ENCODE results near the gene HSP90AB1.

HSP90AB1 gene

DNA sequence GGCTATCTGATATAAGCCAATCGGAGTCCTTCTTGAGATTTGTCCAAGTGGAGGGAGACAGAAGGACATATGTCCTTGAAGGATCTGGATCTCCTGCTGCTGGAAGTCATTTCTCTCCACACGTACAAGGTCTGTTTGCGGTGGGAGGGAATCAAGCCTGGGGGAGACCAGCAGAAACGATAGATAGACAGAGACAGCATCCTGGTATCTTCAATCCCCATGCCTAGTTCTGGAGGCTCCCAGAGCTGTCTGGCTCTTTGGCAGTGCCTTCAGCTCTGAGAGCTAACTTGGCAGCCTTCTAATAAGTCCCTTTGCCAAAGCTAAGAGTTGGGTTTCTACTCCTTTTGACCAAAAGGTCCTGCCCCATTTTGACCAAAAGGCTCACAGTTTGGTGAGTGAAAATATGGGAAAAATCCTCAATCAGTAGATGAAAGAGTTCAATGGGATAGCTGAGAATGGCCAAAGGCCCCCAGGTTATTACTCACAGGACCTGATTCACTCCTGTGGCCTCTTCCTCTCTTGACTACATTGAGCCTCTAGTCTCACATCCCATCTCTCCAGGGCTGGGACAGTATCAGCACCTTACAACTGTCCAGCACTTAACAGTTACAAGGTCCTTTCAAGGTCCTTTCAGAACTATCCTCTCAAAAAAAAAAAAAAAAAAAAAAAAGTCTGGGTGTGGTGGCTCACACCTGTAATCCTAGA, 45.9 kb downstream of the HSP90AB1 start:
- no peak for DNase-seq

DNA sequence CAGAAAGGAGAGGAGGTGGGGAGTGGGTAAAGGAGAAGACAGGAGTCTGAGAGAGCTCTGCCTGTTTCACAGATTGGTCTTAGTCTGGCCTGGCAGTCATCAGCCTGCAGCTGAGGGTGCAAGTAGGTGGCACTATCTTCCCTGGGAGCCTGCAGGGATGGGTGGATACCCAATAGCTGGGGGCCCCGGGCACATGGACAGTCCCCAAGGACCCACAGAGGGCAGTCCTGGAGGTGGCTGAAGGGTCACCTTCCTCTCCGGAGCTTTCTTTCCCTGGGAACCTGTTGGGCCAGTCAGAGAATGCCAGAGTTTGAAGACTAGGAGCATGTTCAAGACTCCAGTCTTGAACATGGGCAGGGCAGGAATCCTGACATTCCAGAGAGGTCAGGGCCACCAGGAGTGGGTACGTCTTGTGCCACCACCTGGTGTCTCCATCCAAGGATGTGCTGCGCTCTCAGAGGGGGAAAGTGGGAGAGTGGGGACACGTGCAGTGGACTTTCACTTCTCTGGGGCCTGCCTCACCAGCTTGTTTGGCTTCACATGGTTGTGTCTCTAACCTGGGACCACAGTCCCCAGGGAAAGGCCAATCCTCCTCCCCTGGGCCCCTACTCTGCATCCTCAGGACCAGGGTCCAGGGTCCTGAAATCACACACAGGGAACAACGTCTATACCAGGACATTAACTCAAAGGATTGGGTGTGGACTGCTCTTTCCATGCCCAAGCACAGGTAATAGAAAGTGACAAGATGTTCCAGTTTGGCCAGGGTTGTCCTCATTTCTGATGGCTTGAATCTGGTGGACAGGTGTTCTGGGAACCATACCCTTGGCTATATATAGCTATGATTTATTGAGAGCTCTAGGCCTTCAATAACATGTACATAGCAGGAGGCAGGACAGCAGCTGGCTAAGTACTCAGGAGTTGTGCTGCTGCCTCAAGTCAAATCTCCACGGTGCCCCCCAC, 48.2 kb downstream of the HSP90AB1 start:
- DNase-seq, result no peak

DNA sequence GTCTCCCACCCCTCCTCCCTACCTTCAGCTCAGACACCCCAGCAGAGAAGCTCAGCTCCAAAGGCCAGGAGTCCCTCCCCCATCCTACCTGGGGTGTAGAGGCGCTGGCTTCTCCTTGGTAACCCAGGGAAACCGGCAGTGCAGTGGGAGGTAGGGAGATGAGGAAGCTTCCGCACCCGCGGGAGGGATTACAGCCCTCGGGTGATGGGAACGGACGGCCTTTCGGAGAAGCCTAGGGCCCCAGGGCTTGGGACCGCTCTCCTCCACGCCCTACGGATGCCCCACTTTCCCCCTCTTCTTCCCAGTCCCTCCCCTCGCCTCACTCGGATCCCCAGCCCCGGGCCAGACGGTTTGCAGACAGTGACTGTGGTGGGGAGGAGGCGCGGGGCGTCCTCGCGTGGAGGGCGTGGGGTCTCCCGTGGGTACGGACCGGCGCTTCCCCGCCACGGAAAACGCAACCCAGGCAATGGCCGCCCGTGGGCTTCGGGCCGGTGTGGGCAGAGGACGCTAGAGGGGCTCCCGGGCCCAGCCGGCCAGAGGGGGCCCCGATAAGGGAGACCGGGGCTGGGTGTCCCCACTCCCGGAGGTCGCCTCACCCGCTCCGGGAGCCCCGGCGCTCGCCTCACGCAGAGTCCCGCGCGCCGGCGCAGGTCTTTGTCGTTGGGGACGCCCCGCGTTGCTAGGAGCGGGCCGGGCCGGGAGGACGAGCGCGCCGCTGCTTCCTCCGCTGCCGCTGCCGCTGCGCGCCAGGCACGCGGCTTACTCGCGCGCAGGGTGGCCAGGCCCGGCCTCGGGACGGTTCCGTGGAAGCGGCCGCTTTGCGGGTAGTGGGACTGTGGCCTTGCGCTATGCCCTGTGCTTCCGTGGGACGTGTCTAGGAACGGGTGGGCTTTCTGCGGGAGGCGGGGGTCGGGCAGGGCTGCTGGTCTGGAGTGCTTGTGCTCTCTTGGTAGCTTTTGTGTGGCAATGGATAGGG, 50.5 kb downstream of the HSP90AB1 start:
- DNase-seq, result peak in 1 of 2 experiments; percentile 4

DNA sequence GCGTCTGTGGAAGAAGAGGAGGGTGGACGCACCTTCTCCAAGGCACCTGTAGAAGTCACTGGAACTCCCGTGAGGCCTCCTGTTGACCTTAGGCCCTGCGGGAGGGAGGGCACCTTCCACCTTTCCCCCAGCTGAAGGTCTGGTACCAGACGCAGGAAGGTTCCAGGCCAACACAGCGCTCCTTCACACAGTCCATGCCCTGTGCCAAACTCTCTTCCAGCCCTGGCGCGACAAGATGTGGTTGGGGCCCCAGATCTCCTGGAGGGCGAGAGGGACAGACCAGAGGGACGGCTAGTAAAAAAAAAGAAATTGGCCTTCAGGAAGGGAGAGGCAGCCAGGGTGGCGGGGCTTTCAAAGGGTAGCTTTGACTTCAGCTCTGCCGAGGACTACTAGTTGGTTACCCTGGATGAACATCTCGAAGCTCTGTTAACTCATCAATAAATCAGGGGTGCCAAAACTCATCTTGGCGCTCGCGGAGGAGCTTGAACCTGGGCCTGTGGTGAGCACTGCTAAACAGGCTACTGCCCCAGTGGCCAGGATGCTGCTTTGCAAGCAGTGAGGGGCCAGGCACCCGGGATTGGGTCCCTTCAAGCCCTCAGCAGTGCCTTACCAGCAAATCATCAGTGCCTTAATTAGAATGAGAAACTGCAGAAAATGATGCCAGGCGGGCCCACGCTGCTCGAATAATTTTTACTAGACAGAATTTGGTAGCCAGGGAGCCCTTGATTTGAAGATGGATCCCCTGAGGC, 51.3 kb downstream of the HSP90AB1 start:
- DNase-seq, result no peak

DNA sequence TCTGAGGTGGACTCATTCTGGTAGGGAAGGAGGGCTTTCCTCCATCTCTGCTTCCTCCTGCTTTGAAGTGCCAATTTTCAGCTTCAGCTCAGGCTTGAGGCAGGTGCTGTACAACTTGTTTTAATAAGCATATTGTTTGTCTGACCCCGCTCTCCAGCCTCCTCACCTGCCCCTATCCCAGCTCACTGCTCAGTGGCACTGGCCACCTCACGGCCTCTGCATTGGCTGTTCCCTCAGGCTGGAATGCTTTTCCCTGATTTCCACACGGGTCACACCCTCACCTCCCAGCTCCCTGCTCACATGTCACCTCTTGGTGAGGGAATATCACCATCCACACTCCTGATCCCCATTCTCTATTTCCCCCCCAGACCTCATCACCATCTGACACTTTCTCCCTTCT, 52.0 kb downstream of the HSP90AB1 start:
- DNase-seq, result no peak

DNA sequence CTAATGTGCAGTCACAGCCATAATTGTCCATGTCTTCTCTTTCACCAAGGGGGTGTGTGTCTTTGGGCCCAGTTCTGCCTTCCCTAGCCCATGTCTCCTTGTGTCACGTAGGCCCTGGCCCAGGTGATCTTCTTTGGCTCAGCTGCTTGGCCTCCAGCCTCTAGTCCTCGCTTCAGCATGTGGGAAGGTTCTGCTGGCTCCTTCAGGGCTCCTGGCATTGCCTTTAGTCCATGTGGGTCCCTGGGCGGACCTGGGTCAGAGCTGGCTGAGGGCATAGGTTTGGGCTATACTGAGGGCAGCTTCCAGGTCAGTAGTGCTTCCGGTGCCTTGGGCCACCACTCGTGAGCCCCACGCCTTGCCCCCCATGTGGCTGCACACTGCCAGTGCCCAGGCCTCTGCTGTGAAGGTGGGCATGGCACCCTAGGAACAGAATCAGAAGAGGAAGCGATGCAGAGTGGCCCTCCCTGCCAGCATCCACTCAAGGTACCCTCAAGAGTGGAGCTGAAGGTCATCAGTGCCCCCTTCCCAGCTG, 53.5 kb downstream of the HSP90AB1 start:
- no peak for DNase-seq

DNA sequence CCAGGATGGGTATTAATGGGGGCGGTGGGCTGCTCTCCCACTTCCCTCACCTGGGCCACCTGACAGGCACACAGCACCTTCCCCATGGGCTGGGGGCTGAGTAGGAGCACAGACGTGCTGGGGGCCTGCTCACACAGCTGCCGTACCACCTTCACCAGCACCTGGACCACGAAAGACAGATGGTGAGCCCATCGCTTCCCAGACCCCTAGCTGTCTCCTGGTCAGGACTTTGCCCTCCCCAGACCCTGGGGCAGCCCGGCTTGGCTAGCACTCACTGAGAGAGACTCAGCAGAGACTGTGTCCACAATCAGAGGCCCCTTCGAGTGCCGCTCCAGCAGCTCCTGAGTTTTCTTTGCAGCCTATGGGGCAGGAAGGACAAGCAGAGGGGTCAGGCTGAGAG, 54.2 kb downstream of the HSP90AB1 start:
- DNase-seq, result no peak

DNA sequence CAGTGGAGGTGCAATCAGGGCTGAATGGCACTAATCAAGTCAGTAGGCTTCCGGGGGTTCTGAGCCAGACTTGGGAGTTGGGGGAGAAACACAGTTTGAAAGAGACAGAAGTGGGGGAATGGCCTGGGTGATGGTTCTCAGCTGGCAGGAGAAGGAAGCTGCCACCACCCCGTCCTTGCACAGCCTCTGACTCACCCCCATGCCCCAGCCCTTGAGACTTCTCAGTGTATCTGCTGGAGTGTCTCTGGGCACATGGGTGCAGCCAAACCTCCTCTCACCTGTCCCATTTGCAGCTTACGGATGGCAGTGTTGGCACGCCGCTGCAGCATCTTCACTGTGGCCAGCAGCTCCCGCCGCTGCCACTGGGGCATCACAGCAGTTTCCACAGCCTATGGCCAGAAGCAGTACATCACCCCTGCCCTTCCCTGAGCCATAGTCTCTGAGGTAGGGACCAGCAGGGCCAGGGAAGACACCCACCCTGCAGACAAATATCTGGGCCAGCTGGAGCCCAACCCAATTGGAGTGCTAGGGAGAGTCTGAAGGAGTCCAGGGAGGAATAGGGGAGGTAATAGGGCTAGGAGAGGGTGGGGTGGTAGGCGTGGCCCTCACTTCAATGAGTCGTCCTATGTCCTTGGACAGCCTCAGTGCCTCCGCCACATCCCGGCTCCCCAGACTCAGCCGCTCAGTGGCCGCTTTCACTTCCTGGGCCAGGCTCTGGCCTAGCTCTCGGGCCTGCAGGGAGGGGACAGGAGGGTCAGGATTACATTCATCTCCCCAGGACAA, 55.1 kb downstream of the HSP90AB1 start:
- DNase-seq, result no peak

DNA sequence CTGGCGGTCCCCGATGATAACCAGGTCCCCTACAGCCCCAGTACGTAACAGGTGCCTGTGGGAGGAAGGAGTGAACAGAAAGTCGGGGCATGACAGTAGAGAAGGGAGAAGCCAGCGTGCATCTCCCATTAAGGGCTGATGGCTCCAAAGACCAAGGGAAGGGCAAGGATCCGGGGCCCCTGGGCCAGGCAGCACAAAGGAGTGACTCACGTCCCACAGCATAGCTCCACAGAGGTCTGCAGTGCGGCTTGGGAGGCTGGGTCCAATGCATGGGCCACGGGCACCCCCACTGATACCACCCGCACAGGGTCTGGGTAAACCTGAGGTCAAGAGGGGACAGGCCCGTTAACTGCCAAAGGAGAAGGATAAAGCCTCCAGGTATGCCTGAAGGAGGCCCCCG, 56.0 kb downstream of the HSP90AB1 start:
- no peak for DNase-seq
